Ovary (tissue), 9 donors: ENCODE measurements around the gene UIMC1. TPM values are rescaled to one million over a fixed set of nuclear protein-coding genes. Genes with fewer than 3 reads are reported as not detected.

Experiments
- DNase-seq, 5 donors: peaks; one replicate each; pipeline ENCODE4 v3.0.0-alpha.2; 2019 to 2020
- H3K27ac ChIP-seq, 2 donors: fragments of 200-600 bp; one replicate each; pipeline versions ENCODE4 v1.5.1 to v1.8.0; 2019 to 2022
- H3K27me3 ChIP-seq: fragments of 200-600 bp; one replicate; pipeline ENCODE4 v1.8.0; 2022
- H3K36me3 ChIP-seq: fragments of 200-600 bp; sonication (generic); one replicate; pipeline ENCODE4 v1.5.1; 2019
- H3K4me1 ChIP-seq: one replicate; pipeline ENCODE4 v1.8.1; 2013; ENCODE audit warnings: mild to moderate bottlenecking, moderate library complexity; ENCODE audit not compliant: insufficient read depth
- H3K4me3 ChIP-seq: fragments of 200-600 bp; sonication (generic); one replicate; pipeline ENCODE4 v1.5.1; 2017
- H3K9me3 ChIP-seq, 2 donors: fragments of 200-600 bp in 1 of 2; sonication (generic) in 1 of 2; one replicate each; pipeline versions ENCODE4 v1.5.1 to v1.8.1; 2013 to 2019; ENCODE audit warnings: mild to moderate bottlenecking in 1 of 2, moderate library complexity in 1 of 2
- EP300 ChIP-seq: sonication (generic); formaldehyde crosslinking; IDR thresholded peaks from one replicate; pipeline ENCODE4 v1.6.1; 2017; ENCODE audit warnings: antibody characterized with exemption
- POLR2A ChIP-seq: fragments of 450-650 bp; IDR thresholded peaks from one replicate; pipeline ENCODE4 v1.6.1; 2017; ENCODE audit warnings: antibody characterized with exemption, mild to moderate bottlenecking, moderate library complexity
- WGBS, 3 donors: extraction: QIAGEN DNeasy Blood & Tissue Kit in 1 of 3; methylation state at CpG; one replicate each; pipeline versions ENCODE4 v1.1.5 to v1.1.7; 2013 to 2017; 5-methylcytosine and 5-hydroxymethylcytosine counted together
- intact Hi-C, 4 donors: fragments of 100-400 bp; cut with DNase I; formaldehyde crosslinking; loops; one replicate each; pipeline versions ENCODE4 v1.11.0 to v1.15.1; 2022 to 2023
- polyA plus RNA-seq, 2 donors: library from polyadenylated mRNA; stranded (reverse); fragments of 200-250 nt in 1 of 2; fragments of 350-450 nt in 1 of 2; fragmentation: Illumina TruSeq in 1 of 2; extraction: RNeasy Lipid Tissue Mini Kit (QIAGEN cat#74804) in 1 of 2; gene quantifications; one replicate each; pipeline ENCODE4 v1.2.3, GENCODE V29; 2013 to 2014
- total RNA-seq, 7 donors: library from RNA; depleted of rRNA in 2 of 7; stranded (reverse); fragments of >200 nt in 2 of 7; fragmentation: NEBNext Ultra II Directional in 3 of 7; extraction: Animal tissue kit (Norgen Biotek cat#: 25700) in 3 of 7; gene quantifications; one replicate each; pipeline versions ENCODE4 v1.1.0 to v1.2.4, GENCODE V29; 2016 to 2023
- TF ChIP-seq, protein P1 (sequence below), 3 donors: fragments of 450-650 bp in 2 of 3; fragments of 200-600 bp in 1 of 3; IDR thresholded peaks; one replicate each; pipeline versions ENCODE4 v1.5.1 to v1.8.0; 2016 to 2022; ENCODE audit warnings: antibody characterized with exemption in 3 of 3, mild to moderate bottlenecking in 1 of 3
- donor health status: DM: no; HTN: no; CAD: no; lungs with moderate emphysema.
- donor health status: DM: no; HTN: no; CAD: no.
- donor health status: Bipolar disorder and iron deficiency.
- donor health status: DM: yes; HTN: yes; CAD: no.
- donor health status: DM: no; HTN: no; CAD: no.
- donor health status: DM: yes; HTN: yes; CAD: no.

Gene UIMC1
- total and polyA plus RNA-seq, 9 donors = 34.9 to 80.2 (median 49.5) TPM

DNA sequence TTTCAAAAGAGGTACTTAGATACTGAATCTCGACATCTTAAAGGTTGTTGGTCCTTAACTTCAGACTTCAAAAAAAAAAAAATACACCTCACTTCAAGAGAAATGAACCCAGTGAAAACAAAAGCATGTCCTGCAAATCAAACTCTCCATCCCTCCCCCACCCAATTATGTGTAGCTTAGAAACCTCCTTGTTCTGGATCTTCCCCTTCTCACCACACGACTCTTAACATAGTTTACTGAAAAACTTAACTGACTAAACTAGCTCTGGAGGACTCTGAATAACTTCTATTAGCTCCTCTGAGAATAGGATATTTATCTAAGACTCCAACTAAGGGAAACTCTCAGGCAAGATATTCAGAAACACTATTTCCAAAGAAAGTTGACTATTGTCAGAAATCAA is 58.7 kb downstream of the UIMC1 start:
- no peaks in the 10 kb centered on the region for H3K36me3 ChIP-seq
- WGBS, 3 donors = 74 to 86% (median 84%) methylated on average over 2 of the region's 2 CpGs
- TF ChIP-seq EP300 (no peak), POLR2A (no peak)
- TF ChIP-seq, protein P1, sequence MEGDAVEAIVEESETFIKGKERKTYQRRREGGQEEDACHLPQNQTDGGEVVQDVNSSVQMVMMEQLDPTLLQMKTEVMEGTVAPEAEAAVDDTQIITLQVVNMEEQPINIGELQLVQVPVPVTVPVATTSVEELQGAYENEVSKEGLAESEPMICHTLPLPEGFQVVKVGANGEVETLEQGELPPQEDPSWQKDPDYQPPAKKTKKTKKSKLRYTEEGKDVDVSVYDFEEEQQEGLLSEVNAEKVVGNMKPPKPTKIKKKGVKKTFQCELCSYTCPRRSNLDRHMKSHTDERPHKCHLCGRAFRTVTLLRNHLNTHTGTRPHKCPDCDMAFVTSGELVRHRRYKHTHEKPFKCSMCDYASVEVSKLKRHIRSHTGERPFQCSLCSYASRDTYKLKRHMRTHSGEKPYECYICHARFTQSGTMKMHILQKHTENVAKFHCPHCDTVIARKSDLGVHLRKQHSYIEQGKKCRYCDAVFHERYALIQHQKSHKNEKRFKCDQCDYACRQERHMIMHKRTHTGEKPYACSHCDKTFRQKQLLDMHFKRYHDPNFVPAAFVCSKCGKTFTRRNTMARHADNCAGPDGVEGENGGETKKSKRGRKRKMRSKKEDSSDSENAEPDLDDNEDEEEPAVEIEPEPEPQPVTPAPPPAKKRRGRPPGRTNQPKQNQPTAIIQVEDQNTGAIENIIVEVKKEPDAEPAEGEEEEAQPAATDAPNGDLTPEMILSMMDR (IDR thresholded peaks at IDR 0.05) = no peak

DNA sequence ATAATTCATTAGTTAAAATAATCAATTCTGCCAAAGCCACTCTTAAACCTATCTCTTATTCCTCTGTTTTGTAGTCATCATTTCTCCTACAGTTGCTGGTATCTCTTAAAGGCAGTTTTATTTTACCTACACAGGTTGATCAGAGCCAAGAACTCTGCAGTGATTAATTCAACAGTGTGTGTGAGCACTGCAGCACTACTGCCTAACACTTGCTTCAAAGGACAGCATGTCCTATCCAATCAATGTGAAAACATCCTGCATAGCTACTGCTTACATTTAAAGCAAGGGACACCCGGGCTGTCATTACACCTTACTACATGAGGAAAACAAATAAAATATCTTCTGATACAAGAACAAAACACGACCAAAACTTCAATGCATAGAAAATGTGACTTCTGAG is 62.3 kb downstream of the UIMC1 start:
- Histone ChIP-seq H3K27me3 (no peaks in the 10 kb centered on the region), H3K4me1 (no peaks in the 10 kb centered on the region), H3K27ac (no peak overlapping the region), H3K4me3 (no peak overlapping the region), H3K9me3 (no peaks in the 10 kb centered on the region), H3K36me3 (no peaks in the 10 kb centered on the region)
- intact Hi-C loops = no loop called here
- no peak for TF ChIP-seq POLR2A
- no peak for TF ChIP-seq EP300
- TF ChIP-seq, protein P1 (IDR thresholded peaks at IDR 0.05) = no peak
- no peak for DNase-seq
- WGBS, 3 donors = 44 to 48% (median 48%) methylated on average over 2 of the region's 2 CpGs

More for the DNA sequence above, 58.7 kb downstream of the UIMC1 start:
- DNase-seq = no peak
- Histone ChIP-seq H3K4me3 (no peak overlapping the region), H3K4me1 (peaks cover 3% of the 10 kb centered on the region), H3K9me3 (no peaks in the 10 kb centered on the region), H3K27me3 (no peaks in the 10 kb centered on the region), H3K27ac (no peak overlapping the region)
- intact Hi-C loops = no loop called here

DNA sequence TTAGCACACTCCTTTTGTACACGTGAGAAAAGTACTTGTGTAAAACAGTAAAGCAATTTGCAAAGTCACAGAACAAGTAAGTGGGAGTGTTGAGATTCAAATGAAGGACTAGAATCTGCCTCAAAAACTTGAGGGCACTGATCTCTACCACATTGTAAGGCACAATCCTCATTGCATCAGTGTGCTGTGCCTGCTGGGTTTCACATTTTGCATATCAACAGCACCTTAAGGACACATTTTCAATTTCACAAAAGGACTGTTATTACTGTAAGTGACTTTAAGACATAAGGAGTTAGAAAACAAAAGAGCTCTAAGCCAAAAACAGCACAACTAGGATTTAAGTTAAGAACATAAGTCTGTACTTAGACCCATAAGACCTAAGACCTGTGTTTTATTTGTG is 62.8 kb downstream of the UIMC1 start:
- Histone ChIP-seq H3K4me1 (no peaks in the 10 kb centered on the region), H3K27me3 (no peaks in the 10 kb centered on the region), H3K27ac (no peak overlapping the region), H3K36me3 (no peaks in the 10 kb centered on the region), H3K4me3 (no peak overlapping the region), H3K9me3 (no peaks in the 10 kb centered on the region)
- WGBS, 3 donors = 55 to 75% (median 64%) methylated on average over 1 of the region's 1 CpG
- intact Hi-C loops = no loop called here
- TF ChIP-seq EP300 (no peak), POLR2A (no peak)
- TF ChIP-seq, protein P1 (IDR thresholded peaks at IDR 0.05) = no peak
- no peak for DNase-seq

DNA sequence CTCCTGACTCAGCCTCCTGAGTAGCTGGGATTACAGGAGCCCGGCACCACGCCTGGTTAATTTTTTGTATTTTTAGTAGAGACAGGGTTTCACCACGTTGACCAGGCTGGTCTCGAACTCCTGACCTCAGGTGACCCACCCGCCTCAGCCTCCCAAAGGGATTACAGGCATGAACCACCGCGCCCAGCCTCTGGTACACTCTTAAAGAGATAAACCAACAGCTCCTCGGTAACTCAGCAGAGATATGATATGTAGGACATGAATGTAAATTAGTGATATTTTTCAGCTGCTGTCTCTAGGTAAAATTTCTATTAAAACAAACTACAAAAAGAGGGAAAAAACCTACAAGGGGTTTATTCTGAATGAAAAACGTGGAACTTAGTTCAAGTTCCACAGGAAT is 64.6 kb downstream of the UIMC1 start:
- Histone ChIP-seq H3K4me1 (no peaks in the 10 kb centered on the region), H3K27ac (no peak overlapping the region), H3K27me3 (no peaks in the 10 kb centered on the region), H3K36me3 (no peaks in the 10 kb centered on the region), H3K4me3 (no peak overlapping the region), H3K9me3 (no peaks in the 10 kb centered on the region)
- TF ChIP-seq, protein P1 (IDR thresholded peaks at IDR 0.05) = no peak
- TF ChIP-seq POLR2A = no peak
- no peak for TF ChIP-seq EP300
- intact Hi-C loops = no loop called here
- DNase-seq = no peak
- WGBS, 3 donors = 82 to 84% (median 84%) methylated on average over 9 of the region's 9 CpGs

DNA sequence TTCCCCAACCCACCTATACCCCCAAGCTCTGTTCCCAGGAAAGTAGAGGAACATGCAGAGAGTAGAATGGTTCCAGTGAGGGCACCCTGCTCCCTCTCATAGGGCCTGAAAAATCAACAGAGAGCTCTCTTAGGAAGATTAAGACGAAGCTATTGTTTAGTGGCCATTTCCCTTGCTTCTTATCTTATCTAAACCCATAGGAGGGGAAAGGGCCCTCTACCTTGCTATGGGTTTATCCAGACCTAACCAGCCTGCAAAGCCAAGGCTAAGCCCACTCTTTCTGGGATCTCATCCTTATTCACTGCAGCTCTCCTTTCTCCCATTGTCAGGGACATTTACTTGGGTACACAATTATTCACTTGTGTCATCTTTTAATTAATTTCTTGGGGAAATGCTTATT is 68.1 kb downstream of the UIMC1 start:
- no peak for DNase-seq
- H3K27ac ChIP-seq = no peak overlapping the region
- no peaks in the 10 kb centered on the region for H3K4me1 ChIP-seq
- intact Hi-C loops = no loop called here
- no peaks in the 10 kb centered on the region for H3K27me3 ChIP-seq
- WGBS, 3 donors = 88 to 100% (median 90%) methylated on average over 1 of the region's 1 CpG
- no peaks in the 10 kb centered on the region for H3K9me3 ChIP-seq
- TF ChIP-seq, protein P1 (IDR thresholded peaks at IDR 0.05) = no peak
- H3K36me3 ChIP-seq = no peaks in the 10 kb centered on the region
- no peak overlapping the region for H3K4me3 ChIP-seq
